ELF-1 (cell line): ENCODE measurements around the gene KMT2E.
A peak's percentile ranks its signal among the peaks of the same experiment; 100 is the strongest.
"Not testable (repeated sequence)": the region's sequence is repeated elsewhere in the genome, so short reads cannot be mapped to it uniquely, and the experiment has no call there.

Experiments used
- DNase-seq: peaks from one replicate; pipeline ENCODE4 v3.0.0-alpha.2; 2016; ENCODE audit warnings: low read depth, low spot score

The KMT2E gene, protein sequence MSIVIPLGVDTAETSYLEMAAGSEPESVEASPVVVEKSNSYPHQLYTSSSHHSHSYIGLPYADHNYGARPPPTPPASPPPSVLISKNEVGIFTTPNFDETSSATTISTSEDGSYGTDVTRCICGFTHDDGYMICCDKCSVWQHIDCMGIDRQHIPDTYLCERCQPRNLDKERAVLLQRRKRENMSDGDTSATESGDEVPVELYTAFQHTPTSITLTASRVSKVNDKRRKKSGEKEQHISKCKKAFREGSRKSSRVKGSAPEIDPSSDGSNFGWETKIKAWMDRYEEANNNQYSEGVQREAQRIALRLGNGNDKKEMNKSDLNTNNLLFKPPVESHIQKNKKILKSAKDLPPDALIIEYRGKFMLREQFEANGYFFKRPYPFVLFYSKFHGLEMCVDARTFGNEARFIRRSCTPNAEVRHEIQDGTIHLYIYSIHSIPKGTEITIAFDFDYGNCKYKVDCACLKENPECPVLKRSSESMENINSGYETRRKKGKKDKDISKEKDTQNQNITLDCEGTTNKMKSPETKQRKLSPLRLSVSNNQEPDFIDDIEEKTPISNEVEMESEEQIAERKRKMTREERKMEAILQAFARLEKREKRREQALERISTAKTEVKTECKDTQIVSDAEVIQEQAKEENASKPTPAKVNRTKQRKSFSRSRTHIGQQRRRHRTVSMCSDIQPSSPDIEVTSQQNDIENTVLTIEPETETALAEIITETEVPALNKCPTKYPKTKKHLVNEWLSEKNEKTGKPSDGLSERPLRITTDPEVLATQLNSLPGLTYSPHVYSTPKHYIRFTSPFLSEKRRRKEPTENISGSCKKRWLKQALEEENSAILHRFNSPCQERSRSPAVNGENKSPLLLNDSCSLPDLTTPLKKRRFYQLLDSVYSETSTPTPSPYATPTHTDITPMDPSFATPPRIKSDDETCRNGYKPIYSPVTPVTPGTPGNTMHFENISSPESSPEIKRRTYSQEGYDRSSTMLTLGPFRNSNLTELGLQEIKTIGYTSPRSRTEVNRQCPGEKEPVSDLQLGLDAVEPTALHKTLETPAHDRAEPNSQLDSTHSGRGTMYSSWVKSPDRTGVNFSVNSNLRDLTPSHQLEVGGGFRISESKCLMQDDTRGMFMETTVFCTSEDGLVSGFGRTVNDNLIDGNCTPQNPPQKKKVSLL (N-terminal part only)

DNA sequence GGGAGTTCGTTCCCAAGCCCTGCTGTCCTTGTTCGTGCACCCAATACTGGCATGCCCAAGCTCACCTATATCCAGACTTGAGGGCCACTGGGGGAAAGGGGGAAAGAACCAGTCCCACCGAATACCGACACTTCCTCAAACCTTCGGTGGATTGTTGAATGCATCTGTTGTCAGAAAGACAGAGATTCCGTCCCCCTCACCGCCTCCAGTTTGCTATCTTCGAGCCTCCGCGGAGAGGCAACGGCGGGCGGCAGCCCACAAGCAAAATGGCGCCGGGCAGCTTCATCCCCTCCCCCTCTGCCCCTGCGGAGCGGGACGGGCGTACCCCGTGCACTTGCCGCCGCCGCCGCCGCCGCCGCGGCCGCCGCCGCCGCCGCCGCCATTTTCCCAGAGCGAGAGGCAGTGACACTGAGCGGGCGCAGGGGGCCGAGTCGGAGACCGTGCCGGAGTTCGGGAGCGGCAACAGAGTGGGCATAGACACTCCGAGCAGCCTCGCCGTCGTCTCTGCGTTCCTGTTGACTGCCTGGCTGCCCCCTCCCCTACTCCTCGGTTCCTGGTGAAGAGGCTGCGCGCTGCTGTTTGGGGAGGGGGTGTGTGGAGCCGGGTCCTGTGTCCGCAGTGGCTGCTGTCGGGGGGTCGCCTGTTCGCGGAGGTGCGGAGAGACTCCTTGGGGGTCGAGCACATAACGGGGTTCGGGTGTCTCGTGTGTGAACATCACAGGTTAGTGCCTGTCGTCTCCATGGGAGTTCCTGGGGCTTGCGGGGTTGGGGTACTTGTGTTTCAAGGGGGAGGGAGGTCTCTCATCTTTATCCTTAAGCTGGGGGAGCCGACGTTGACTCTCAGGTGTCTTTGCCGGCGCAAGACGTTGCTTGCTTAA is at the start of gene KMT2E:
Gene KMT2E, plus strand, starts transcription at position 390 of the 877 bp plus-strand sequence. CDS start 26,748 bp downstream, outside the sequence.
- DNase-seq, result peak; percentile 90

DNA sequence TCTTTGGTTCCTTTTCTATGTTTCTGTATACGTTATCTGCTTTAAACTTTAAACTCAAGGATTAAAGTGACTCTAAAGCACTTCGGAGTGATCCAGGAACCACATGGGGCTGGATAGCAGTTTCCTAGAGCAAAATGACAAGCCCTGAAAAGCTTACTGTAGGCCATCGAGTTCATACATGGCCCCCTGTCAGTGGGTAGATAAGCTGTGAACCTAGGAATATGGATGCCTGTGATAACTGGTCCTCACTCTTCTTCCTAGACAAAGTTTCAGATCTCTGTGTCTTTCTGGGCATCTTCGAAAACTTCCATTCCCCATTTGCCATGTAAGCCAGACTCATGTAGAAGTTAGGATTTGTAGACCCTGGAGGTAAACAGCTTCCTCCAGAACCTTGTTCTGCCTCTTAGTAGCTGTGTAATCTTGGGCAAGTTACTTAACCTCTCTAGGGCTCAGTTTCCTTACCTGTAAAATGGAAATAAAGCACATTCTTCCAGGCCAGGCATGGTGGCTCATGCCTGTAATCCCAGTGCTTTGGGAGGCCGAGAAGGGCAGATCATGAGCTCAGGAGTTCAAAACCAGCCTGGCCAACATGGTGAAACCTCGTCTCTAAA is 49.3 kb upstream of the KMT2E start:
- no peak for DNase-seq

DNA sequence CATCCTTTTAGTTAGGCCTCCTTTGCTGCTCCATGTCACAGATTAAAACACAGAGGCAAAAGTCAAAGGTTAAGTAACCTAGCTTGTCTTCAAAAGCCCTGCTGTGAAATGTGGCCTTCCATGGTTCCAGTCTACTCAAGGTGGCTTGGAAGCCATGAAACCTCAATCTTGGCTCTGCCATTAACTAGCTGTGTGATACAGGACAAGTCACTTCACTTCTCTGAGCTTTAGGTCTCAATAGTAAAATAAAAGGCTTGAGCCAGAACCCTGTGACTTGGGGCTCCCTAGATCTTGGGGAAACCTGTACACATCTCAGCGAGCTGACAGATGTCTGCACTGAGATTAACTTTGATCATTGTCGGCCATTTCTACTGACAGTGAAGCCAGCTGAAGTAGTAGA is 48.0 kb upstream of the KMT2E start:
- no peak for DNase-seq

DNA sequence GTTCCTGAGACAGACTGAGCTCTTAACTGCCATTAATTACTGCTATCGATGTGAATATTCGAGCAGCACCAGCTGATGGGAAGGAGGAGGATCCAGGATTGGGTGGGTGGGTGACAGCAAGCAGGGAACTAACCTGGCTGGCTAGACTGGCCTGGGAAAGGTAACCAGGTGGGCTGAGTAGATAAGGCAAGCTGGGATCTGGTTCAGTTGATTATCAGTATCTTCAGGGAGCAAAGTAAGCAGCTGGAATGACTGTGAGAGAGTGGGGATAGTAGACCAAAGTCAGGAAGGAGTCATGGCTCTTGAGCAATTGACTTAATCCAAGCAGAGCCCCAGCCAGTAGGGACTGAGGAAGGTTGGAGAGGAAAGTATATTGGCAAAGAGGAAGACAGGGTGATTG is 46.9 kb upstream of the KMT2E start:
- DNase-seq, result no peak

DNA sequence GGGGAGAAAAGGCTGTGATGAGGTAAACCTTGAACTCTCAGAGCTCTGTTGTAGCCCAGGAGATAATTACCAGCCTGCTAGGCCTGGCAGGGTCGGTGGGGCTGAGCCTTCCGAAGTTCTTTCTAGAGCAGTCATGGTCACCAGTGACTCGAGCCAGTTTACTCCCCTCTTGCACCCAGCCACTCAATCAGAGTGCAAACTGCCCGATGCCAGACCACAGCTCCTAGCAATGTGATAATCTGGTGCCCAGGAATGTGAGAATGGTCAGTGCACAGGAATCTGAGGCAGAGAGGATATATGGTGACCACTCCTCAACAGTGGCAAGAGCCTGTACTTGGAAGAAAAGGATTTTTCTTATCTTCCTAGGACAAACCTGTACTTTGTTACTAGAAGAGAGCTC is 46.4 kb upstream of the KMT2E start:
- DNase-seq, result peak; percentile 23

DNA sequence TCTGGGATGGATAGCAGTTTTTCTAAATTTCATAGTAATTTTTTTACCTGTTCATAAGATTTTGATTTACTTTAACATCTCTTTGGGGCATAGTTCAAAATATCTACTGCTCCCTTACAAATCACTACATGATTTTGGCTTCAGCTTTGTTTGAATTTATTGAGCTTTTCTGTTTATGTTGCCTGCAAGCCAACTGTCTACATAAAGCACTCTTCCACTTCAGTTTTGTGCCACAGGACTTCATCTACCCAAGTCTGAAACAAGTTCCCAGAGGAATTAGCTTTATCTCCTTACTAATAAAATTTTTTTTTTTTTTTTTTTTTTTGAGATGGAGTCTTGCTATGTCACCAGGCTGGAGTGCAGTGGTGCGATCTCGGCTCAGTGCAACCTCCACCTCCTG is 45.4 kb upstream of the KMT2E start:
- no peak for DNase-seq

DNA sequence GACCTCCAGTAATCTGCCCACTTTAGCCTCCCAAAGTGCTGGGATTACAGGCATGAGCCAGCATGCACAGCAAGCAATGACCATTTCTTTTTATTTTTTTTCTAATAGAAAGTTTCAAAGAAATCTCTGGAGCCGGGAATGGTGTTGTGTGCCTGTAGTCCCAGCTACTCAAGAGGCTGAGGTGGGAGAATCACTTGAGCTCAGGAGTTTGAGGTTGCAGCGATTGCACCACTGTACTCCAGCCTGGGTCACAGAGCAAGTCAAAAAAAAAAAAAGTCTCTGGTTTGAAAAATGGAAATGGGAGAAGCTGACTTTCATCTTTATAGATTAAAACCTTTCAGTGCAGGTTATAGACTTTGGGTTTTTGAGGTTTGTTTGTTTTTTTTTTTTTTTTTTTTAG is 44.8 kb upstream of the KMT2E start:
- no peak for DNase-seq

DNA sequence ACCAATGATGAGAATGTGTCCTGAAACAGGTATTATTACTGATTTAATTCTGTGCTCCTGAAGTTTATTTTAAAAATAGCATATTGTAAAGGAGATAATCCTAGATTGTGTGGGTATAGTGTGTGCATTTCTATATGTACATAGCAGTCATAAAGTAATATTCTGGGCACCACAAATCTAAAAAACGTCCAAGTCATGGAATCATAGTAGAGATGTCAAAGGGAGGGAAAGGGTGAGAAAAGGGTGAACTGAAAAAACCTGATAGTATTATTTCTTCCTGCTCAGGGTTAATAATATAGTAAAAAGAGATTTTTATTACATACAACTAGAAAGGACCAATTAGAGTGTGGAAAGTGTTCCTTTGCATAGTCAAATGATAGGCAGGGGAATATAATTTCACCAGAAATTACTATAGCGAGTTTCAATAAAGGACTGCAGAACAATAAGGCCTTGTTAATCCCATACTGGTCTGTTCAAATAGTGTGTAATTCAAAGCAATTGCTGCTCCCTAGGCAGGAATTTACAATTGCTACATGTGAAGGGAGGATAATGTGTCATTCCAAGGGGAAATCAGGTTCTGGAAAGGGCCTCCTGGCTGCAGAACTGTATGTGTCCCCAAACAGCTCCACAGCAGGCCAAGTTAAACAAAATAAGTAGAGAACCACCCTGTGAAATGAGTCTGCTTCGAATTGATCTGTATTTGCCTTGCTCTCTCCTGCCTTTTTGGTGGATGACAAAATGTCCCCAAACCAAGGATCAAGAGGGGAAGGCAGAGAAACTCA is 42.5 kb upstream of the KMT2E start:
- no peak for DNase-seq

DNA sequence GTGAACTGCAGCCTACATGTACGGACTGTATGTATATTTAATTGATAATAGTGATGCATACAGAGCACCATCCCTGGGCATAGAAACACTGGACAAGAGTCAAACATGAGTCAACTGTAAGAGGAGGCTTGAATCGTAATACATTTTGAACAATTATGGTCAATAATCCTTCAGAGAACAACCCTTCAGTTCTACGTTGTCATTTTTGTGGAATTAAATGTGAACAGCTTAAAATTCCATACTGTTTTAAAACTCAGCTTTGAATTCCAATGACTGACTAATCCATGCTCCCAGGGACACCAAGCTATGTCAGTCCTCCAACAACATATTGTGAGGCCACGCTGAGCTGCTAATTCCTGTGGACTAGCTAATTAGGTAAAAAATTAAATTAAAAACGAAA is 41.5 kb upstream of the KMT2E start:
- DNase-seq, result no peak

DNA sequence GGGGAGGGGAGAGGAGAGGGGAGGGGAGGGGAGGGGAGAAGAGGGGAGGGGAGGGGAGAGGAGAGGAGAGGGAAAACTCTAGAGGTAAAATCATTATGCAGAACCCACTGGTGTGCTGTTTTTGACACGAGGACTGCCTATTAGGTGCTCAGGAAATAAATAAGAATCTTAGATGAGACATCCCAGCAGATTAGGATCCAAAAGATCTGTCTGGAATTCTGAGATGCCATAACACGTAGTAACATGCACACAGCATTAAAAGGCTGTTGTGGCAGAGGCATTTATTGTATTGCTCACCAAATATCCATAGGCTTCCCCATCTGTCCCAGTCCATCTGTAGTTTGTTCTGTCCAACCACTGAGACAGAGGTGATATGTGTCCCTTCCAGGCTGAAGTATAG is 40.8 kb upstream of the KMT2E start:
- no peak for DNase-seq

DNA sequence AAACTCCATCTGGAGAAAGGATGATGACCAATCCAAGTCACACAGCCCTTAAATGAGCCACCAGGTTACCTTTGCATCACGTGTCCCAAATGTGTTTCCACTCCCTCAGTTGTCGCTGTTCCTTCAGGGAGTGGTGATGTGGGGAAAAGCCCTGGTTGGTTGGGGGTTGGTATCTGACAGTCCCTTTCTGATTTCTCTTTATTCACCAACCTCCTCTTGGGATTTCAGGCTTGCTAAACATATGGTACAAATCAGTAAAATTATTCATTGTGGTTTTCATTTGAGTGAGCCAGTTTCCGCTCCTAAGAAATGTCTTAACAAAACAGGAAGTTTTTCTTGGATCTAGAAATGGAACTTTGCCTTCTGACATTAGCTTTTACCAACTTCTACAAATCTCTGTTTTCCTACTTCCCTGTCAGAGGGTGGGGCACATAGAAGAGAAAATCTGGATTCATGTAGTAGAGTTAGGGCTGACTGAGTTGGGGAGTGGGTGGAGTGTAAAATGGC is 40.0 kb upstream of the KMT2E start:
- DNase-seq, result no peak

DNA sequence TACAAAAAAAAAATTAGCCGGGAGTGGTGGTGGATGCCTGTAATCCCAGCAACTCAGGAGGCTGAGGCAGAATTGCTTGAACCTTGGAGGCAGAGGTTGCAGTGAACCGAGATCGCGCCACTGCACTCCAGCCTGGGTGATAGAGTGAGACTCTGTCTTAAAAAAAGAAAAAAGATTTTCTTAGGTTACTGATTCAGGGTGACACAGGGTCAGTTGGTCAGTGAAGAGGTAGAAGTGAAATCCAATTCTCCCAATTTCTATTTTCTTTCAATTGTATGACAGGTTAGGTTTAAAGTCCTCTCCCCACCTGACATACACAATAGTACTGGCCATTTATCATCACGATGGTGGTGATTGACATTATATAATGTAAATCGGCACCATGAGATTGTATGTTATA is 38.5 kb upstream of the KMT2E start:
- DNase-seq, result not testable (repeated sequence)

DNA sequence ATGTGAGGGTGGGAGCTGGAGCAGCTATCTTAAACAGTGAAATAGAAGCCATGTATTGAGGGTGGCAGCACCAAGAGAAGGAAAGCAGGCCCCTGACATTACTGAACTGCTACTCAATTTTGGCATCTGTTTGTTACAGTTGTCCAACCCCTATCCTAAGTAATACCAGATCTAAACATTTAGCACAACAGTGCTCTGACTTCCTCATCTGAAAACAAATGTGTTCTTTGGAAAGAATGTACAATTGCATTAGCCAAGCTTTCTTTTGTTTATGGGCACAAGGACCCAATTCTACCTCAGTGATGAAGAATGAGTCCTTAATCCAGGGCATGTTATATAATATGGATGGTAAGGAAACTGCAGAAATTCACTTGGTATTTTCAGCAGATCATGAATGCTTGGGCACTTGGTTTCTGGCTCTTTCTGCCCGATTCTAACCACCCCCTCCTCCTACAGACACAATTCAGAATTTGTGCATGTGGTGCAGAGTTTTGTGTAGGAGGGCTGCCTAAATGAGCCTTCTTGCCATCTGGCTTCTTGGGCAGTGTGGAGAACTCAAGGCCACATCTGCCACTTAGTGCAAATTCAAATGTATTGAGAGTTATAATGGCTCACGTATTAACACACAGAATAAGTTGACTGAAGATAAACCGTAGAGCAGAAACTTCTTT is 36.9 kb upstream of the KMT2E start:
- DNase-seq, result no peak

DNA sequence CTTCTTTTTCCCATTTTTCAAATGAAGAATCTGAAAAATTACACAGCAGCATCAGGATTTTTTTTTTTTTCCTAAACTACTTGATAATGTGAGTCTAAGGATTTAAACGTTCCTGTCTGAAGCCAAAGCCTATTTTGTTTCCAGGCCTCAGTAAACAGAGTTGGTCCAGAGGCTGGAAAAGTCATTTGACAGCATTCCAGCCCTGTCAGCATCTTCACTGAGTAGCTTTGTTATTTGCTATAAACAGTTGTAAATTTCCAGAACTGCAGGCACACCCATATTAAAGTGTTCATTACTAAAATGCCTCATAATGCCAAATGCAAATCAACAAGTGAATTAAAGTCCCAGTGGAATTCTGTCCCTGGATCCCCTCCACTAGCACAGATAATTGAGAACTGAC is 35.5 kb upstream of the KMT2E start:
- no peak for DNase-seq

DNA sequence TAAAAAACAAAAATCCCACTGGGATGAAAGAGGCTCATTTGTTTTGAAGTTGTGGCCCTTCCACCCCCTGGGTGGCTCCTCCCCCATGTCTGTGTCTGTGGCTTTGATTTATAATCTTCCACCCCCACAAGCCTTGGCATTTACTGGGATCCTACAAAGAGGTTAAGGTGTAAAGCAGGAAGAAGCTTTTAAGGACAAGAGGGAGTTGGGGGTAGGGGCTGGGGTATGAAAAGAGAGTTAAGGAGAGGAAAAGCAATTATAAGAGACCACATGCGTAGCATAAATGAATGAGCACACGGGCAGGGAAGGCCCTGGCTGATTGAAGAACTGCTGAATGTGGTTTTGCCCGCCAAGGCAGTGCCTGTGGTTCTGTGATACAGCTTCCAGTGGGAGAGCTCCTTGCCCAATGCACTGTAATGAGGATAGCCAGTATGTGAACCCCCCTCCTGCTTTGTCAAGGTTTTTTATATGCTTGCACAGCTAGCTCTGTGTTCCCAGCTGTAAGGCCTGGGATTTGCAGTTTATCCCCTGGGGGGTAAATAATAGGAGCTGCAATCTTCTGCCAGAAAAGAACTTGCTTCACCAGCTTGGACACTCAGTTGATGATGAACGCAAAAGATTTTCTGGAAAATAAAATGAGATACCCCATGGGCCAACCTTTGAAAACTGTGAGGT is 34.7 kb upstream of the KMT2E start:
- DNase-seq, result peak; percentile 67

DNA sequence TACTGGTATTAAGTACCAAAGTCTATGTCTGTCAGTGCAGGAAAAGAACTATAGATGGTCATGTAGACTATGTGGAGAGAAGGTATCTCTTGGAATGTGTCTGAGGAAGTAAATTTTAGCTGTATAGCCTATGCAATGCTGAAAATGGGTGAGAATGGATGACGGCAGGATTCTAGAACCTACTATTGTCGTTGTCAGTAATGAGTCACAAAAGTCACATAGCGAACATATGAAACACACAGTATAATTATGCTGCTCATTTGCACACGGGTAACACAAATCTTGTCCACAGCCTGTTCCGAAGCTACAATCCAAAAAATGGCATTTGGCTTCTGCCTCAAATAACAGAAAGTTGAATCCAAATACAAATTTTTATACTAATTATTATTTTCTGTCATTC is 33.6 kb upstream of the KMT2E start:
- no peak for DNase-seq

DNA sequence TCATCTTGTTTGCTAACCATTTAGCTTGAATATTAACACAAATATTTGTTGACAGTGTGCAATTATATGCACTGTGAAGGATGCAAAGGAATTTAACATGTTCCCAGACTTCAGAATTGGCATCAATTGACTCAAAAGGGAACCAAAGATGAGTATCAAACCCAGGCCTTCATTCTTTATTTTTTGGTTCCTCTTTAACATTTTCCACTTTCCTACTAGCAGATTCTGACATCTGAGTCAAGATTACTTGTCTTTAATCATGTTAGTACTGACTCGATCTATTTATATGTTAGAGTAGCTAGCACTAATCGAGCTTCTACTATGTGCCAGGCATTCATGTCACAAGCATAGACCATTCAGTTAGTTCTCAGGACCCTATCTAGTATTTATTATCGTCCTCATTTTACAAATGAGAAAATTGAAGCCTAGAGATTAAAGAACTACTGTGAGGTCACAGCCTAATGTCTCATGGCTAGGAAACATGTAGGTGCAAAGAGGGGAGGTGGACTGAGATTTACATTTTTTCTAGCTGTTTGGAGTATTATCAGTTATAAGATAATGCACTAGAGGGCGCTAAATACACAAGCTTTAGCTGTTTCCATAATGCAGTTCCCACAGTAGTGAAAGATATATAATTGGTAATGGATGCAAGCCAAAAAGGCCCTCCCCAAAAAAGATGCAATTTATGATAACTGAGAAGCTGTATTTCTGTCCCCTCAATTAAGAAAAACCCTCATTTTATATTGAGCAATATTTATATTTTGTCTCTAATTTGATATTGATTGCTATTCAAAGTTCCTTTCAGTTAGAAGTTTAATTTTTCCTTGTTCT is 32.9 kb upstream of the KMT2E start:
- DNase-seq, result no peak

DNA sequence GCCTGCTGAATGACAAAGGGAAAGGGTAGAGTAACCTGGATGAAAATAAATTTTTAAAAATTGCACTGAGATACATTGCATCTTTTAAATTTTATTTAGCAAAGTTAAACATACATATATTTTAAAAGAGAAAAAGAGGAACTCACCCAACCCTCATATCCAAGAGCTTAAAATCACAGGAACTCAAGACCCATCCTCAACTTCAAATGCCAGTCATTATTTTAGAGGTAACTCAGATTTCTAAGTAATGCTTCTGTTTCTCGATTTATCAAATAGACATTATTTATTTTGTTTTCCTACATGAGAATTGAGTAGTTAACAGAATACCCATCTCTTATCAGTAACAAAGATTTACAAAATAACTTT is 32.4 kb upstream of the KMT2E start:
- no peak for DNase-seq
